ENCODE results near the gene GALNTL6. TPM values are rescaled to one million over a fixed set of nuclear protein-coding genes. Genes with fewer than 3 reads are reported as not detected.

GALNTL6 gene
- total and polyA plus RNA-seq, 2 experiments from 2014 or later, result 0.38 to 0.40 TPM

GRCh38 chr4:172871381-172871780 lies 1058.2 kb downstream of the GALNTL6 start:
- Mint-ChIP-seq H3K27me3 (ENCODE audit: insufficient read depth, low read depth, poor library complexity) (peaks cover 4% of the 10 kb centered on the region), H3K4me1 (peaks cover 26% of the 10 kb centered on the region), H3K9me3 (no peaks in the 10 kb centered on the region), H3K27ac (no peak overlapping the region; the same call in 1 of the 2 replicates), H3K36me3 (ENCODE audit: low read depth) (no peaks in the 10 kb centered on the region), H3K4me3 (no peak overlapping the region)
- DNase-seq (ENCODE audit: low spot score) (peak; percentile 27), ATAC-seq (no peak)
- Histone ChIP-seq H3K79me2 (replicated peaks; ENCODE audit: insufficient read depth) (no peaks in the 10 kb centered on the region), H3K36me3 (ENCODE audit: insufficient read depth) (no peaks in the 10 kb centered on the region), H3K4me2 (no peak overlapping the region), H2AFZ (no peak overlapping the region), H3K27me3 (ENCODE audit: insufficient read depth) (no peaks in the 10 kb centered on the region), H4K20me1 (replicated peaks; ENCODE audit: insufficient read depth) (no peaks in the 10 kb centered on the region), H3K4me3 (no peak overlapping the region), H3F3A (replicated peaks; ENCODE audit: low read depth) (no peaks in the 10 kb centered on the region), H3K27ac (ENCODE audit: low read depth) (no peak overlapping the region), H3K4me1 (ENCODE audit: insufficient read depth) (peaks cover 16% of the 10 kb centered on the region), H3K9me2 (ENCODE audit: insufficient read depth) (no peaks in the 10 kb centered on the region; the same call in 1 of the 2 replicates)
- TF ChIP-seq CTCF (conservative IDR thresholded peaks at IDR 0.05; ENCODE audit: low read depth in 2 of 2) (peak; percentile 9 to 39; a peak in 2 of 4 replicates), ZNF331 (CRISPR knock-in tag; IDR thresholded peaks at IDR 0.05; ENCODE audit: low read depth) (no peak)

- H3K4me3 Mint-ChIP-seq, result no peak overlapping the region
- no peaks in the 10 kb centered on the region for H4K20me1 ChIP-seq (replicated peaks; ENCODE audit: insufficient read depth)
- no peaks in the 10 kb centered on the region for H3K36me3 Mint-ChIP-seq (ENCODE audit: low read depth)
- no peak overlapping the region for H2AFZ ChIP-seq
- no peaks in the 10 kb centered on the region; the same call in 1 of the 2 replicates for H3K9me2 ChIP-seq (ENCODE audit: insufficient read depth)
- ATAC-seq (no peak), DNase-seq (ENCODE audit: low spot score) (no peak)
- H3K79me2 ChIP-seq (replicated peaks; ENCODE audit: insufficient read depth), result no peaks in the 10 kb centered on the region
- no peaks in the 10 kb centered on the region for H3K9me3 Mint-ChIP-seq
- H3K4me2 ChIP-seq, result no peak overlapping the region
- H3K36me3 ChIP-seq (ENCODE audit: insufficient read depth), result no peaks in the 10 kb centered on the region
- no peak overlapping the region for H3K27ac Mint-ChIP-seq
- no peaks in the 10 kb centered on the region for H3F3A ChIP-seq (replicated peaks; ENCODE audit: low read depth)
- H3K27me3 ChIP-seq (ENCODE audit: insufficient read depth), result no peaks in the 10 kb centered on the region
- H3K27ac ChIP-seq (ENCODE audit: low read depth), result no peak overlapping the region
- peaks cover 17% of the 10 kb centered on the region for H3K4me1 Mint-ChIP-seq
- peaks cover 9% of the 10 kb centered on the region for H3K4me1 ChIP-seq (ENCODE audit: insufficient read depth)
- H3K4me3 ChIP-seq, result no peak overlapping the region
- no peak for TF ChIP-seq ZNF114 (CRISPR knock-in tag; IDR thresholded peaks at IDR 0.05)
- TF ChIP-seq JUNB (IDR thresholded peaks at IDR 0.05; ENCODE audit: unreplicated experiment), result no peak
- TF ChIP-seq EZH2phosphoT487 (IDR thresholded peaks at IDR 0.05; ENCODE audit: unreplicated experiment), result no peak
- TF ChIP-seq CREB1 (CRISPR knock-in tag; IDR thresholded peaks at IDR 0.05; ENCODE audit: low read depth), result no peak
- no peak for TF ChIP-seq ZNF462 (CRISPR knock-in tag; IDR thresholded peaks at IDR 0.05)
- TF ChIP-seq ETS1 (IDR thresholded peaks at IDR 0.05), result no peak
- peaks cover 4% of the 10 kb centered on the region for H3K27me3 Mint-ChIP-seq (ENCODE audit: insufficient read depth, low read depth, poor library complexity)
These were observed 1061.7 kb downstream of the GALNTL6 start for GRCh38 chr4:172874944-172875343.
